Spleen (tissue), 11 donors: ENCODE data around the gene SSTR1. TPM values are rescaled to one million over a fixed set of nuclear protein-coding genes. Genes with fewer than 3 reads are reported as not detected.

Experiments
- DNase-seq: peaks from one replicate; pipeline ENCODE4 v3.0.0-alpha.2; 2020
- H3K27ac ChIP-seq, 8 donors: fragments of 200-600 bp; sonication (generic) in 7 of 8; 1 replicate in 4 of 8; 2 replicates in 4 of 8; pipeline versions ENCODE4 v1.5.0 to v1.8.0; 2016 to 2021; ENCODE audit warnings: inconsistent platforms in 4 of 8, mild to moderate bottlenecking in 4 of 8, moderate library complexity in 1 of 8
- H3K27me3 ChIP-seq, 7 donors: fragments of 200-600 bp; sonication (generic) in 6 of 7; replicated peaks in 1 of 7; 1 replicate in 4 of 7; 2 replicates in 3 of 7; pipeline versions ENCODE4 v1.5.0 to v1.8.0; 2016 to 2021; ENCODE audit warnings: inconsistent platforms in 3 of 7, mild to moderate bottlenecking in 1 of 7
- H3K36me3 ChIP-seq, 6 donors: fragments of 200-600 bp; sonication (generic) in 5 of 6; 1 replicate in 4 of 6; 2 replicates in 2 of 6; pipeline versions ENCODE4 v1.5.0 to v1.8.0; 2016 to 2021; ENCODE audit warnings: inconsistent platforms in 2 of 6
- H3K4me1 ChIP-seq, 6 donors: fragments of 200-600 bp; sonication (generic) in 5 of 6; 1 replicate in 3 of 6; 2 replicates in 3 of 6; pipeline versions ENCODE4 v1.5.0 to v1.8.0; 2016 to 2021; ENCODE audit warnings: inconsistent platforms in 3 of 6
- H3K4me3 ChIP-seq, 8 donors: fragments of 200-600 bp; sonication (generic) in 7 of 8; 1 replicate in 4 of 8; 2 replicates in 4 of 8; pipeline versions ENCODE4 v1.5.0 to v1.8.0; 2016 to 2021; ENCODE audit warnings: inconsistent platforms in 4 of 8, mild to moderate bottlenecking in 4 of 8, moderate library complexity in 2 of 8
- H3K9me3 ChIP-seq, 8 donors: fragments of 200-600 bp; sonication (generic) in 7 of 8; 1 replicate in 4 of 8; 2 replicates in 4 of 8; pipeline versions ENCODE4 v1.5.0 to v1.8.0; 2016 to 2021; ENCODE audit warnings: inconsistent platforms in 4 of 8
- POLR2A ChIP-seq, 3 donors: fragments of 450-650 bp; IDR thresholded peaks; one replicate each; pipeline ENCODE4 v1.5.1; 2017; ENCODE audit warnings: antibody characterized with exemption in 3 of 3, mild to moderate bottlenecking in 1 of 3
- POLR2AphosphoS5 ChIP-seq, 3 donors: sonication (generic); formaldehyde crosslinking; IDR thresholded peaks; one replicate each; pipeline ENCODE4 v1.5.1; 2017; ENCODE audit warnings: antibody characterized with exemption in 3 of 3
- WGBS, 5 donors: extraction: QIAGEN DNeasy Blood & Tissue Kit in 3 of 5; methylation state at CpG; one replicate each; pipeline versions ENCODE4 v1.1.5 to v1.1.7; 2013 to 2018; 5-methylcytosine and 5-hydroxymethylcytosine counted together
- intact Hi-C: fragments of 100-400 bp; cut with DNase I; formaldehyde crosslinking; loops from one replicate; pipeline ENCODE4 v1.15.0; 2023; ENCODE audit warnings: low total_unique reads
- polyA plus RNA-seq, 3 donors: library from polyadenylated mRNA; stranded (reverse); fragments of 200-250 nt; gene quantifications; one replicate each; pipeline ENCODE4 v1.2.1, GENCODE V29; 2013
- total RNA-seq, 7 donors: library from RNA; depleted of rRNA in 3 of 7; stranded (reverse); fragments of >200 nt in 3 of 7; fragmentation: NEBNext Ultra II Directional in 4 of 7; extraction: Animal tissue kit (Norgen Biotek cat#: 25700) in 4 of 7; gene quantifications; one replicate each; pipeline versions ENCODE4 v1.1.0 to v1.2.1, GENCODE V29; 2016 to 2021
- TF ChIP-seq, protein P1 (sequence below), 11 experiments: fragments of 200-600 bp in 7 of 11; fragments of 450-650 bp in 4 of 11; sonication (generic) in 4 of 11; IDR thresholded peaks in 8 of 11; conservative IDR thresholded peaks in 3 of 11; 1 replicate in 7 of 11; 2 replicates in 4 of 11; pipeline versions ENCODE4 v1.4.0 to v1.8.0; 2016 to 2021; ENCODE audit warnings: antibody characterized with exemption in 11 of 11, inconsistent platforms in 4 of 11, mild to moderate bottlenecking in 1 of 11
- donor health status: healthy with polysubstance abuse.
- donor health status: DM: no; HTN: no; CAD: no; lungs with moderate emphysema.
- donor health status: DM: no; HTN: no; CAD: no.
- donor health status: Bipolar disorder and iron deficiency.
- donor health status: healthy.
- donor health status: DM: no; HTN: no; CAD: no.
- donor health status: DM: yes; HTN: yes; CAD: no.

SSTR1 gene
- total and polyA plus RNA-seq, 10 donors = 0.09 to 1.3 (median 0.67) TPM

DNA sequence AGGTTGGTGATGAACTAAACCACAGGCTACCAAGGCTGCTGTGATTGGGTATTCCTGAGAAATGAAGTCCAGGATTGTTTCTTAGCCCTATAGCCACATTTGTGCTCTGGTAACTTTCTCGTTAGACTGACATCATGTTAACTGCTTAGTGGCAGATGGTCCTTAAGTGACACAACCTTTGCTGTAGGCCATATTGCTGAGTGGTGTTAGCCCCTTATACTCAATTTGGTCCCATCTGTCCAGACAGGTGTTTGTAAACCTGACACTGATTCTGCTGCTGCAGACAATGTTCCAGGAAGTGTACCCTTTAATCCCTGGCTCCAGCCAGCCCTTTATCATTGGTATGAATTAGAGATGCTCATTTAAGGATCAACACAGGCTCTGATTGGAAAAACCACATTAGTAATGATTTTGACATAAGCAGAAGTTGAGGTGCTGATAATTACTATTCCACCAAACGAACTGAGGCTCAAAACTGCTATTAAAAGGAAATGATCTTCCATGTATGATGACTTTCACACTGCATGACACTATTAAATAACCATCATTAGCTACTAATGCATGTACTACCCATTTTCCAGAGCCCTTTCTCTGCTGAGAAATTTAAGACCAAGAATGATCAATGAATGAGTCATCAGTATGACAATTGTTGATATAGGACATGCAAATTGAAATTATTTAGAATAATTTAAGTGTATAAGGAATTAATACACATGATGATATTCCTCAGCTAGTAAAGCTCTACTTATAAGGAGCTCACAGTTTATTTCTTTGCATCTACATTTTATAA lies 3.6 kb upstream of the SSTR1 start:
- TF ChIP-seq, protein P1, sequence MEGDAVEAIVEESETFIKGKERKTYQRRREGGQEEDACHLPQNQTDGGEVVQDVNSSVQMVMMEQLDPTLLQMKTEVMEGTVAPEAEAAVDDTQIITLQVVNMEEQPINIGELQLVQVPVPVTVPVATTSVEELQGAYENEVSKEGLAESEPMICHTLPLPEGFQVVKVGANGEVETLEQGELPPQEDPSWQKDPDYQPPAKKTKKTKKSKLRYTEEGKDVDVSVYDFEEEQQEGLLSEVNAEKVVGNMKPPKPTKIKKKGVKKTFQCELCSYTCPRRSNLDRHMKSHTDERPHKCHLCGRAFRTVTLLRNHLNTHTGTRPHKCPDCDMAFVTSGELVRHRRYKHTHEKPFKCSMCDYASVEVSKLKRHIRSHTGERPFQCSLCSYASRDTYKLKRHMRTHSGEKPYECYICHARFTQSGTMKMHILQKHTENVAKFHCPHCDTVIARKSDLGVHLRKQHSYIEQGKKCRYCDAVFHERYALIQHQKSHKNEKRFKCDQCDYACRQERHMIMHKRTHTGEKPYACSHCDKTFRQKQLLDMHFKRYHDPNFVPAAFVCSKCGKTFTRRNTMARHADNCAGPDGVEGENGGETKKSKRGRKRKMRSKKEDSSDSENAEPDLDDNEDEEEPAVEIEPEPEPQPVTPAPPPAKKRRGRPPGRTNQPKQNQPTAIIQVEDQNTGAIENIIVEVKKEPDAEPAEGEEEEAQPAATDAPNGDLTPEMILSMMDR (IDR thresholded peaks at IDR 0.05 in 8 of 11, conservative IDR thresholded peaks at IDR 0.05 in 3 of 11) = no peak
- TF ChIP-seq POLR2AphosphoS5 (IDR thresholded peaks at IDR 0.05) = no peak
- TF ChIP-seq POLR2A (IDR thresholded peaks at IDR 0.05) = no peak
- no peak overlapping the region for H3K27ac ChIP-seq
- peaks cover 0 to 33% (median 19%) of the 10 kb centered on the region in 7 donors for H3K27me3 ChIP-seq
- 54 to 67% (median 64%) methylated on average over 2 of the region's 2 CpGs for WGBS, 5 donors
- H3K4me3 ChIP-seq = no peak overlapping the region
- peaks cover 0 to 8% (median 5%) of the 10 kb centered on the region in 8 donors for H3K9me3 ChIP-seq
- no peaks in the 10 kb centered on the region for H3K36me3 ChIP-seq
- peaks cover 0 to 17% (median 8%) of the 10 kb centered on the region in 6 donors for H3K4me1 ChIP-seq
- DNase-seq = no peak
- intact Hi-C loops = no loop called here

DNA sequence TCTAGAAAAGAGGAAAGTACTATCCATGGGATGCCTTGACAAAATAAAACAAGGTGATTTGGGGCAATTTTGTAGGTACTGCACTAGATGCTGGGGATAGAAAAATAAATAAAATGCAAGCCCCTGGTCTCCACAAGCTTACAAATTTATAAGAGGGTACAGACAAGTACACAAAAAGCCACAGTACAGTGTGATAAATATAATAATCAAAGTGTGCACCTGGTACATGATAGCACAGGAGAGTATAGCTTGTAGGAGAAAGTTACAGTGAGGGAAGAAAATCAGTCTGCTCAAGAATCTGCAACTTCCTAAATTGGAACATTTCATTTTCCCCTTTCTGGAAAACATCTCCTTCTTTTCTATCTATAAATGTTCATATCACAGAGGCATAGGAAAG lies 3.0 kb upstream of the SSTR1 start:
- peaks cover 0 to 8% (median 5%) of the 10 kb centered on the region in 8 donors for H3K9me3 ChIP-seq
- H3K27ac ChIP-seq = no peak overlapping the region
- DNase-seq = no peak
- TF ChIP-seq POLR2A (IDR thresholded peaks at IDR 0.05) (no peak), POLR2AphosphoS5 (IDR thresholded peaks at IDR 0.05) (no peak)
- TF ChIP-seq, protein P1 (IDR thresholded peaks at IDR 0.05 in 8 of 11, conservative IDR thresholded peaks at IDR 0.05 in 3 of 11) = no peak
- H3K36me3 ChIP-seq = no peaks in the 10 kb centered on the region
- peaks cover 0 to 39% (median 25%) of the 10 kb centered on the region in 7 donors for H3K27me3 ChIP-seq
- no peak overlapping the region for H3K4me3 ChIP-seq
- H3K4me1 ChIP-seq = peaks cover 0 to 23% (median 13%) of the 10 kb centered on the region in 6 donors
- intact Hi-C loops = no loop called here

DNA sequence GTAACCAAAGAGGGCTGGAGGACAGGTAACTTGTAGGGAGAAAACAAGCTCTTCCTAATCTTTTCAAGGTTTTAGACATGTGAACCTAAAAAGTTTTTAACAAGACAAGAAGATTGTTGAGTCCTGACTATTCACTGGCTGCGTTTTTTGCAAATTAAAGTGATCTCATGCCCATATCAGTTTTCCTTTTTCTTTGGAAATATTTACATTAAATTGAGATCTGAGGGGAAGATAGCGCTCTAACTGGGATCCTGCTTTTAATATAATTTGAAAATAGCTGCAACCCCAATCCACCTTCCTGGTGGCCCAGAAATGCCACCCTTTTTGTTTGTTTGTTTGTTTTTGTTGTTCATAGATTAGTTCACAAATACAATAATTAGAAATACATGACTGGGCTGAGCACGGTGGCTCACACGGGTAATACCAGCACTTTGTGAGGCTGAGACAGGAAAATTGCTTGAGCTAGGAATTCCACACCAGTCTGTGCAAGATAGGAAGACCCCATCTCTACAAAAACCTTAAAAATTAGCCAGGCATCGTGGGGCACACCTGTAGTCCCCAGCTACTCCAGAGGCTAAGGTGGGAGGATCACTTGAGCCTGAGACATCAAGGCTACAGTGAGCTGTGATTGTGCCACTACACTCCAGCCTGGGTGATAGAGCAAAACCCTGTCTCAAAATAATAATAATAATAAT lies 2.4 kb upstream of the SSTR1 start:
- Histone ChIP-seq H3K27me3 (peaks cover 0 to 45% (median 30%) of the 10 kb centered on the region in 7 donors), H3K27ac (no peak overlapping the region), H3K4me1 (peaks cover 0 to 28% (median 18%) of the 10 kb centered on the region in 6 donors), H3K4me3 (no peak overlapping the region), H3K36me3 (no peaks in the 10 kb centered on the region), H3K9me3 (peaks cover 0 to 8% (median 5%) of the 10 kb centered on the region in 8 donors)
- intact Hi-C loops = no loop called here
- WGBS, 5 donors = 76 to 88% (median 82%) methylated on average over 5 of the region's 5 CpGs
- DNase-seq = no peak
- no peak for TF ChIP-seq POLR2AphosphoS5 (IDR thresholded peaks at IDR 0.05)

DNA sequence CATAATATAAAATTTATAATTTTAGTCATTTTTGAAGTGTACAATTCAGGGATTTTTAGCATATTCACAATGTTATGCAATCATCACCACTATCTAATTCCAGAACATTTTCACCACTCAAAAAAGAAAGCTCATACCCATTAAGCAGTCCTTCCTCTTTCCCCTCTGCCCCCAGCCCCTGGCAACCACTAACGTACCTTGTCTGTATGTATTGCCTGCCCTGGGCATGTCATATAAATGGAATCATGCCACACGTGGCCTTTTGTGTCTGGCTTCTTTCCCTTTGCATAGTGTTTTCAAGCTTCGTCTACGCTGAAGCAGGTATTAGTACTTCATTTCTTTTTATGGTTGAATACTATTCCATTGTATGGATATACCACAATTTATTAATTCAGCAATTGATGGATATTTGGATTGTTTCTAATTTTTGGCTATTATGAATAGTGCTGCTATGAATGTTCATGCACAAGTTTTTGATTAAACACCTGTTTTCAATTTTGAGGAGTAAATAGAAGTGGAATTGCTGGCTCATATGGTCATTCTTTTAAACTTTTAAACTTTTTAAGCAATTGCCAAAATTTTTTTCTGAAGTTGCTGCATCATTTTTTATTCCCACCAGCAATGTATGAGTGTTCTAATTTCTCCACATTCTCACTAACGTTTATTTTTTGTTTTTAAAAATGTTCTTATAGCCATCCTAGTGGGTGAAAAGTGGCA lies 1.6 kb upstream of the SSTR1 start:
- intact Hi-C loops = no loop called here
- TF ChIP-seq POLR2A (IDR thresholded peaks at IDR 0.05) = no peak
- TF ChIP-seq POLR2AphosphoS5 (IDR thresholded peaks at IDR 0.05) = no peak
- TF ChIP-seq, protein P1 (IDR thresholded peaks at IDR 0.05 in 8 of 11, conservative IDR thresholded peaks at IDR 0.05 in 3 of 11) = no peak
- 84 to 89% (median 88%) methylated on average over 5 of the region's 5 CpGs for WGBS, 5 donors
- no peak for DNase-seq
- peaks cover 0 to 53% (median 36%) of the 10 kb centered on the region in 7 donors for H3K27me3 ChIP-seq
- no peak overlapping the region for H3K4me3 ChIP-seq
- no peaks in the 10 kb centered on the region for H3K36me3 ChIP-seq
- no peak overlapping the region for H3K27ac ChIP-seq
- peaks cover 0 to 36% (median 22%) of the 10 kb centered on the region in 6 donors for H3K4me1 ChIP-seq
- H3K9me3 ChIP-seq = peaks cover 0 to 8% (median 5%) of the 10 kb centered on the region in 8 donors
